Kidney (tissue), 22 donors: ENCODE data around the gene GUCY2F. TPM values are rescaled to one million over a fixed set of nuclear protein-coding genes. Genes with fewer than 3 reads are reported as not detected.

Experiments
- DNase-seq, 5 donors: peaks; one replicate each; pipeline ENCODE4 v3.0.0-alpha.2; 2013 to 2020
- FAIRE-seq: peaks from 2 replicates; lab custom pipeline; 2012; peaks lifted over from hg19 to GRCh38; lab: Jason Lieb, UNC
- H3K27ac ChIP-seq, 2 donors: one replicate each; pipeline ENCODE4 v1.7.0; 2013; ENCODE audit warnings: low read depth in 2 of 2, low read length in 2 of 2, inconsistent platforms in 1 of 2
- H3K27me3 ChIP-seq: one replicate; pipeline ENCODE4 v1.7.1; 2013; ENCODE audit warnings: low read length, inconsistent platforms; ENCODE audit not compliant: control insufficient read depth, insufficient read depth
- H3K36me3 ChIP-seq, 3 donors: one replicate each; pipeline versions ENCODE4 v1.7.0 to v1.7.1; 2013; ENCODE audit warnings: low read length in 3 of 3, control low read depth in 1 of 3, inconsistent platforms in 1 of 3; ENCODE audit not compliant: insufficient read depth in 3 of 3, control insufficient read depth in 2 of 3
- H3K4me1 ChIP-seq, 3 donors: one replicate each; pipeline versions ENCODE4 v1.7.0 to v1.7.1; 2013; ENCODE audit warnings: low read length in 3 of 3, inconsistent platforms in 1 of 3, low read depth in 1 of 3; ENCODE audit not compliant: control insufficient read depth in 2 of 3, insufficient read depth in 2 of 3
- H3K4me3 ChIP-seq, 3 donors: one replicate each; pipeline versions ENCODE4 v1.7.0 to v1.8.1; 2013; ENCODE audit warnings: low read length in 3 of 3, control low read depth in 1 of 3, inconsistent platforms in 1 of 3
- H3K9ac ChIP-seq, 3 donors: one replicate each; pipeline versions ENCODE4 v1.7.0 to v1.7.1; 2013; ENCODE audit warnings: low read length in 3 of 3, control low read depth in 1 of 3, inconsistent platforms in 1 of 3
- H3K9me3 ChIP-seq, 3 donors: one replicate each; pipeline versions ENCODE4 v1.7.0 to v1.7.1; 2013; ENCODE audit warnings: low read length in 3 of 3, control low read depth in 1 of 3, inconsistent platforms in 1 of 3; ENCODE audit not compliant: control insufficient read depth in 2 of 3, insufficient read depth in 1 of 3
- CTCF ChIP-seq: IDR thresholded peaks from 3 replicates; pipeline ENCODE4 v1.5.1; 2012; ENCODE audit warnings: mild to moderate bottlenecking, moderate library complexity, borderline replicate concordance; ENCODE audit not compliant: insufficient read depth; ENCODE audit errors: extremely low read depth
- intact Hi-C: fragments of 100-400 bp; cut with DNase I; formaldehyde crosslinking; loops from one replicate; pipeline ENCODE4 v1.11.1; 2022
- long read RNA-seq, 10 donors: library from polyadenylated mRNA in 1 of 10; unstranded in 1 of 10; transcript quantifications; one replicate each; pipeline ENCODE4 v2.0.0 and lab custom pipeline, GENCODE V29; 2021 to 2026
- polyA plus RNA-seq: library from polyadenylated mRNA; stranded (reverse); fragments of 350-450 nt; fragmentation: Illumina TruSeq; extraction: RNeasy Lipid Tissue Mini Kit (QIAGEN cat#74804); gene quantifications from one replicate; pipeline ENCODE4 v1.2.3, GENCODE V29; 2014; ENCODE audit warnings: low read depth, low replicate concordance; ENCODE audit not compliant: insufficient read depth
- total RNA-seq: library from RNA; stranded (reverse); fragmentation: NEBNext Ultra II Directional; extraction: Animal tissue kit (Norgen Biotek cat#: 25700); gene quantifications from one replicate; pipeline ENCODE4 v1.2.1, GENCODE V29; 2021
- donor health status: control.
- donor health status: control.
- donor health status: control.
- donor health status: control.
- donor health status: control.
- donor health status: DM: yes; HTN: yes; CAD: no.
- donor health status: Normal renal cell carcinoma (clear cell type).

The GUCY2F gene
- total RNA-seq (not detected), polyA plus RNA-seq (not detected)
- long read RNA-seq, donor 1: 0 reads
- long read RNA-seq, donor 2: 0 reads
- long read RNA-seq, donor 3: 0 reads
- long read RNA-seq, donor 4: 0 reads
- long read RNA-seq, donor 5: 0 reads
- long read RNA-seq, donor 6: 0 reads
- long read RNA-seq, donor 7: 0 reads
- long read RNA-seq, donor 8: 0 reads
- long read RNA-seq, donor 9: 0 reads
- long read RNA-seq, donor 10: 0 reads

GRCh38 chrX:109481986-109482385 is at the start of gene GUCY2F:
Gene GUCY2F (minus strand): TSS chrX:109482086. CDS start chrX:109475936, 6,150 bp downstream.
- H3K9ac ChIP-seq: no peak within 1 kb of the TSS
- H3K36me3 ChIP-seq: no peaks in the 10 kb centered on the region
- no peak for DNase-seq
- no peaks in the 10 kb centered on the region for H3K9me3 ChIP-seq
- intact Hi-C loops: loop anchor here (10.0 kb wide), 1 partner anchor 403 kb away; no protein-coding TSS in a partner anchor
- no peaks in the 10 kb centered on the region for H3K4me1 ChIP-seq
- FAIRE-seq: no peak
- H3K27ac ChIP-seq: no peak within 1 kb of the TSS
- TF ChIP-seq CTCF: no peak
- no peak within 1 kb of the TSS for H3K4me3 ChIP-seq
- H3K27me3 ChIP-seq: no peaks in the 10 kb centered on the region

GRCh38 chrX:109519001-109519400 is 37.1 kb upstream of the GUCY2F start:
- FAIRE-seq: no peak
- no peak for TF ChIP-seq CTCF
- intact Hi-C loops: no loop called here
- H3K27ac ChIP-seq: no peak overlapping the region
- no peak overlapping the region for H3K9ac ChIP-seq
- H3K4me3 ChIP-seq: no peak overlapping the region
- H3K4me1 ChIP-seq: no peaks in the 10 kb centered on the region
- H3K9me3 ChIP-seq: no peaks in the 10 kb centered on the region
- no peaks in the 10 kb centered on the region for H3K36me3 ChIP-seq
- no peak for DNase-seq
- H3K27me3 ChIP-seq: no peaks in the 10 kb centered on the region

- no peak for DNase-seq
- intact Hi-C loops: no loop called here
- no peaks in the 10 kb centered on the region for H3K36me3 ChIP-seq
Measured at GRCh38 chrX:109511113-109511512, 29.2 kb upstream of the GUCY2F start.

More at GRCh38 chrX:109511113-109511512, 29.2 kb upstream of the GUCY2F start:
- no peaks in the 10 kb centered on the region for H3K9me3 ChIP-seq
- no peaks in the 10 kb centered on the region for H3K4me1 ChIP-seq
- no peak overlapping the region for H3K9ac ChIP-seq
- H3K27ac ChIP-seq: no peak overlapping the region
- no peak for TF ChIP-seq CTCF
- peaks cover 2% of the 10 kb centered on the region for H3K27me3 ChIP-seq
- no peak for FAIRE-seq
- H3K4me3 ChIP-seq: no peak overlapping the region
